ENCODE data around the gene MOBP.

- TF ChIP-seq CTCF (optimal IDR thresholded peaks at IDR 0.05 in 1 of 3, IDR thresholded peaks at IDR 0.05 in 1 of 3, conservative IDR thresholded peaks at IDR 0.05 in 1 of 3; ENCODE audit: extremely low read depth in 1 of 3, insufficient read depth in 2 of 3, low read length in 3 of 3) (no peak), EZH2 (IDR thresholded peaks at IDR 0.05; ENCODE audit: low read length) (no peak)
Observed at GRCh38 chr3:39529577-39529976, 62.1 kb downstream of the MOBP start.
